H1 (cell line): Measurements from ENCODE around the gene TIMM29. TPM values are rescaled to one million over a fixed set of nuclear protein-coding genes. Genes with fewer than 3 reads are reported as not detected.
A peak's percentile ranks its signal among the peaks of the same experiment; 100 is the strongest.

ENCODE experiments used
- CTCF ChIA-PET: fragments of 300-600 bp; sonication (Branson Sonifier 250); formaldehyde crosslinking; loops from one replicate; lab custom pipeline; 2021; ENCODE audit not compliant: partially characterized antibody; lab: Charles Lee
- POLR2A ChIA-PET: fragments of 300-600 bp; sonication (Branson Sonifier 250); formaldehyde crosslinking; loops from one replicate; lab custom pipeline; 2021; ENCODE audit warnings: inconsistent platforms; ENCODE audit not compliant: partially characterized antibody; lab: Charles Lee
- DNase-seq, 2 experiments: peaks; one replicate each; pipeline versions ENCODE4 v3.0.0 to v3.0.0-alpha.2; 2010 to 2022; ENCODE audit warnings: low spot score in 2 of 2, low read depth in 1 of 2, mixed read lengths in 1 of 2
- FAIRE-seq: peaks from 2 replicates; lab custom pipeline; 2011; peaks lifted over from hg19 to GRCh38; lab: Jason Lieb, UNC
- H2AFZ ChIP-seq: 2 replicates; pipeline ENCODE4 v1.8.1; 2012; ENCODE audit warnings: low read length, inconsistent platforms
- H2AK5ac ChIP-seq: 2 replicates; pipeline ENCODE4 v1.6.1; 2013; ENCODE audit warnings: low read depth, low read length
- H2BK120ac ChIP-seq: replicated peaks from 2 replicates; pipeline ENCODE3; 2013; ENCODE audit warnings: low read depth, low read length, inconsistent platforms
- H2BK12ac ChIP-seq: 2 replicates; pipeline ENCODE4 v1.6.1; 2013; ENCODE audit warnings: low read depth, low read length
- H2BK15ac ChIP-seq: 2 replicates; pipeline ENCODE4 v1.6.1; 2013; ENCODE audit warnings: low read length
- H2BK20ac ChIP-seq: 2 replicates; pipeline ENCODE4 v1.6.1; 2013; ENCODE audit warnings: low read length
- H2BK5ac ChIP-seq: 2 replicates; pipeline ENCODE4 v1.6.1; 2013; ENCODE audit warnings: low read depth, low read length
- H3K14ac ChIP-seq: 2 replicates; pipeline ENCODE4 v1.6.1; 2013; ENCODE audit warnings: inconsistent platforms; ENCODE audit not compliant: insufficient read length
- H3K18ac ChIP-seq: 2 replicates; pipeline ENCODE4 v1.6.1; 2013; ENCODE audit warnings: low read length; ENCODE audit errors: extremely low read depth
- H3K23ac ChIP-seq: 2 replicates; pipeline ENCODE4 v1.6.1; 2013; ENCODE audit warnings: inconsistent platforms; ENCODE audit not compliant: insufficient read length
- H3K23me2 ChIP-seq: 2 replicates; pipeline ENCODE4 v1.6.1; 2013; ENCODE audit warnings: low read depth, low read length
- H3K27ac ChIP-seq: 2 replicates; pipeline ENCODE4 v1.6.1; 2011; ENCODE audit warnings: low read depth, low read length, inconsistent platforms
- H3K27me3 ChIP-seq, 4 experiments: replicated peaks in 1 of 4; 1 replicate in 1 of 4; 2 replicates in 3 of 4; pipeline versions ENCODE4 v1.6.1 to v1.8.1; 2011 to 2013; ENCODE audit warnings: low read length in 3 of 4, mild to moderate bottlenecking in 3 of 4, inconsistent platforms in 2 of 4, mixed read lengths in 2 of 4, moderate library complexity in 1 of 4; ENCODE audit not compliant: control insufficient read depth in 3 of 4, insufficient read depth in 3 of 4; ENCODE audit errors: extremely low read depth in 1 of 4
- H3K36me3 ChIP-seq, 4 experiments: 2 replicates each; pipeline versions ENCODE4 v1.6.1 to v1.8.1; 2011 to 2013; ENCODE audit warnings: mild to moderate bottlenecking in 4 of 4, low read length in 3 of 4, moderate library complexity in 2 of 4, control low read depth in 1 of 4, inconsistent platforms in 1 of 4; ENCODE audit not compliant: insufficient read depth in 4 of 4, control insufficient read depth in 2 of 4
- H3K4ac ChIP-seq: replicated peaks from 2 replicates; pipeline ENCODE3; 2013; ENCODE audit warnings: low read length, low read depth, mixed read lengths, inconsistent platforms; ENCODE audit not compliant: insufficient read length
- H3K4me1 ChIP-seq, 4 experiments: replicated peaks in 1 of 4; 1 replicate in 1 of 4; 2 replicates in 3 of 4; pipeline versions ENCODE4 v1.6.1 to v1.8.1; 2011 to 2013; ENCODE audit warnings: low read length in 3 of 4, inconsistent platforms in 2 of 4, mixed read lengths in 1 of 4; ENCODE audit not compliant: insufficient read depth in 4 of 4, control insufficient read depth in 3 of 4
- H3K4me2 ChIP-seq, 2 experiments: 2 replicates each; pipeline versions ENCODE4 v1.6.1 to v1.8.1; 2011 to 2013; ENCODE audit warnings: low read depth in 2 of 2, low read length in 2 of 2, control low read depth in 1 of 2, inconsistent platforms in 1 of 2, mild to moderate bottlenecking in 1 of 2; ENCODE audit not compliant: insufficient read depth in 1 of 2
- H3K4me3 ChIP-seq, 4 experiments: fragments of 200-600, 300-600 bp in 1 of 4; sonication (generic), shearing (Covaris generic), sonication (Bioruptor Twin) in 1 of 4; 2 replicates each; pipeline versions ENCODE4 v1.5.1 to v1.8.1; 2011 to 2016; ENCODE audit warnings: low read length in 4 of 4, low read depth in 3 of 4, control low read depth in 2 of 4, inconsistent platforms in 2 of 4, mild to moderate bottlenecking in 2 of 4, mixed read lengths in 1 of 4, moderate library complexity in 1 of 4; ENCODE audit not compliant: insufficient read depth in 2 of 4; ENCODE audit errors: extremely low read depth in 1 of 4
- H3K56ac ChIP-seq: replicated peaks from 2 replicates; pipeline ENCODE3; 2013; ENCODE audit warnings: low read depth, mild to moderate bottlenecking, mixed read lengths, low read length, inconsistent platforms; ENCODE audit not compliant: insufficient read length
- H3K79me1 ChIP-seq: 2 replicates; pipeline ENCODE4 v1.6.1; 2013; ENCODE audit warnings: low read depth, low read length, control low read depth
- H3K79me2 ChIP-seq, 2 experiments: 2 replicates each; pipeline versions ENCODE4 v1.6.1 to v1.8.1; 2012 to 2013; ENCODE audit warnings: low read length in 2 of 2, mild to moderate bottlenecking in 2 of 2, inconsistent platforms in 1 of 2; ENCODE audit not compliant: insufficient read depth in 2 of 2, control insufficient read depth in 1 of 2
- H3K9ac ChIP-seq, 4 experiments: replicated peaks in 1 of 4; 1 replicate in 1 of 4; 2 replicates in 3 of 4; pipeline versions ENCODE4 v1.6.1 to v1.8.1; 2011 to 2013; ENCODE audit warnings: low read depth in 3 of 4, low read length in 3 of 4, control low read depth in 2 of 4, mild to moderate bottlenecking in 2 of 4, moderate library complexity in 2 of 4, inconsistent platforms in 1 of 4; ENCODE audit errors: extremely low read depth in 1 of 4
- H3K9me3 ChIP-seq, 2 experiments: 2 replicates each; pipeline versions ENCODE4 v1.6.1 to v1.8.1; 2012 to 2013; ENCODE audit warnings: mild to moderate bottlenecking in 2 of 2, moderate library complexity in 2 of 2, control low read depth in 1 of 2, inconsistent platforms in 1 of 2, low read depth in 1 of 2, low read length in 1 of 2, mixed read lengths in 1 of 2; ENCODE audit not compliant: insufficient read depth in 2 of 2
- H4K20me1 ChIP-seq, 2 experiments: replicated peaks in 1 of 2; 2 replicates each; pipeline versions ENCODE3 to v1.8.1; 2011 to 2013; ENCODE audit warnings: inconsistent platforms in 2 of 2, low read length in 2 of 2, mild to moderate bottlenecking in 1 of 2; ENCODE audit not compliant: insufficient read depth in 2 of 2, control insufficient read depth in 1 of 2
- H4K5ac ChIP-seq: 2 replicates; pipeline ENCODE4 v1.6.1; 2013; ENCODE audit warnings: low read length, low read depth, mixed read lengths, inconsistent platforms; ENCODE audit not compliant: insufficient read length
- H4K8ac ChIP-seq: 2 replicates; pipeline ENCODE4 v1.8.0; 2013; ENCODE audit warnings: mild to moderate bottlenecking, moderate library complexity, low read length, inconsistent platforms; ENCODE audit not compliant: insufficient read depth; ENCODE audit errors: extremely low read depth
- H4K91ac ChIP-seq: replicated peaks from 2 replicates; pipeline ENCODE3; 2013; ENCODE audit warnings: low read length, mixed read lengths, inconsistent platforms; ENCODE audit not compliant: insufficient read length
- NANOG ChIP-seq: IDR thresholded peaks from 2 replicates; pipeline ENCODE4 v1.6.1; 2011; ENCODE audit warnings: low read length, low read depth, mild to moderate bottlenecking, inconsistent platforms; ENCODE audit not compliant: insufficient read depth, poor library complexity, severe bottlenecking
- POLR2AphosphoS5 ChIP-seq: IDR thresholded peaks from 2 replicates; pipeline ENCODE4 v1.6.1; 2011; ENCODE audit warnings: low read depth, low read length
- WGBS, 2 experiments: shearing (Covaris generic) in 1 of 2; methylation state at CpG; one replicate each; pipeline versions ENCODE4 v1.1.6 to v1.1.7; 2013 to 2015; ENCODE audit warnings: low lambda C conversion rate in 2 of 2, mixed read lengths in 2 of 2, inconsistent platforms in 1 of 2, low coverage in 1 of 2, missing lambda C conversion rate in 1 of 2; ENCODE audit not compliant: insufficient replicate concordance in 2 of 2, insufficient coverage in 1 of 2, insufficient read length in 1 of 2; ENCODE audit errors: extremely low coverage in 1 of 2, missing lambda C conversion rate in 1 of 2; 5-methylcytosine and 5-hydroxymethylcytosine counted together
- polyA plus RNA-seq, 7 experiments: library from polyadenylated mRNA; depleted of rRNA in 3 of 7; stranded (reverse) in 5 of 7; unstranded in 2 of 7; fragments of >200 nt in 5 of 7; fragments of 200-250 nt in 2 of 7; gene quantifications; 1 replicate in 5 of 7; 2 replicates in 1 of 7; 4 replicates in 1 of 7; pipeline versions ENCODE4 v1.2.1 to v1.2.3, GENCODE V29; 2011 to 2013; ENCODE audit warnings: missing spikeins in 2 of 7, mixed read lengths in 2 of 7
- total RNA-seq: library from RNA; stranded (reverse); fragmentation: NEBNext Ultra II Directional; extraction: Animal tissue kit (Norgen Biotek cat#: 25700); gene quantifications from 2 replicates; pipeline ENCODE4 v1.2.1, GENCODE V29; 2021

TIMM29 gene
- total and polyA plus RNA-seq, 2 of the 8 experiments (the other 6 are each of a cell fraction or from before 2014, with no cell fraction given) = 15.9 to 24.0 TPM

GRCh38 chr19:10920288-10920655 lies 8.3 kb upstream of the TIMM29 start:
- POLR2A ChIA-PET = interaction anchor here (1.0 kb wide), 1 partner anchor 22 kb away, joined by 3 read pairs; no protein-coding TSS in a partner anchor

More at GRCh38 chr19:10920288-10920655, 8.3 kb upstream of the TIMM29 start:
- TF ChIP-seq NANOG (no peak), POLR2AphosphoS5 (peak; percentile 30; the same call in 1 of the 2 replicates)
- H2BK5ac ChIP-seq = no peak overlapping the region
- H3K4me3 ChIP-seq = no peak overlapping the region
- H4K8ac ChIP-seq = peak overlapping the region; percentile 51
- H3K4ac ChIP-seq = no peak overlapping the region
- H3K18ac ChIP-seq = no peak overlapping the region
- H2BK12ac ChIP-seq = no peak overlapping the region
- no peaks in the 10 kb centered on the region for H3K9me3 ChIP-seq
- H2AFZ ChIP-seq = no peak overlapping the region
- peaks cover 5 to 51% (median 28%) of the 10 kb centered on the region in 4 experiments; a peak in 7 of 8 replicates for H3K36me3 ChIP-seq
- no peak overlapping the region for H2AK5ac ChIP-seq
- no peak overlapping the region for H2BK15ac ChIP-seq
- no peak overlapping the region for H3K27ac ChIP-seq
- no peak overlapping the region for H3K14ac ChIP-seq
- H4K91ac ChIP-seq = no peak overlapping the region
- H3K9ac ChIP-seq = no peak overlapping the region
- no peak overlapping the region for H2BK120ac ChIP-seq
- no peaks in the 10 kb centered on the region for H3K27me3 ChIP-seq
- H3K23ac ChIP-seq = no peak overlapping the region
- H3K4me2 ChIP-seq = no peak overlapping the region
- H2BK20ac ChIP-seq = no peak overlapping the region
- H4K5ac ChIP-seq = no peak overlapping the region
- H3K4me1 ChIP-seq = no peaks in the 10 kb centered on the region
- H3K79me1 ChIP-seq = no peaks in the 10 kb centered on the region; the same call in 1 of the 2 replicates
- peaks cover 3 to 13% of the 10 kb centered on the region in 2 experiments for H4K20me1 ChIP-seq
- H3K23me2 ChIP-seq = no peaks in the 10 kb centered on the region
- no peaks in the 10 kb centered on the region for H3K79me2 ChIP-seq
- FAIRE-seq (no peak), DNase-seq (no peak)
- CTCF ChIA-PET = no interaction called here
- WGBS, 2 experiments = 93% methylated on average over 9 of the region's 10 CpGs; no CpG with 5 or more reads in 1 of the 2 experiments
- no peak overlapping the region for H3K56ac ChIP-seq
